ENCODE data around the gene CDK13. TPM values are rescaled to one million over a fixed set of nuclear protein-coding genes. Genes with fewer than 3 reads are reported as not detected.

The CDK13 gene
- total RNA-seq, 6 experiments from 2014 or later: 21.2 to 35.2 (median 27.1) TPM

- Histone ChIP-seq H3K27ac (peak overlapping the region; percentile 50 to 93 (median 92)), H3K4me3 (peak overlapping the region in 1 of 3 donors; percentile 1), H3K36me3 (no peaks in the 10 kb centered on the region), H3K9me3 (no peaks in the 10 kb centered on the region), H3K27me3 (no peaks in the 10 kb centered on the region), H3K4me1 (peaks cover 0 to 29% (median 0%) of the 10 kb centered on the region in 4 donors)
- 66% methylated on average over 2 of the region's 2 CpGs for WGBS (ENCODE audit: insufficient coverage, low coverage, low lambda C conversion rate, missing lambda C conversion rate)
- no peak for DNase-seq
- TF ChIP-seq POLR2A (IDR thresholded peaks at IDR 0.05) (no peak), CTCF (IDR thresholded peaks at IDR 0.05) (no peak)
- ATAC-seq: peak; percentile 44 to 63 (median 56)
- intact Hi-C loops (cut with DNase I): no loop called here
These were observed 172.8 kb downstream of the CDK13 start for GRCh38 chr7:40122940-40123254.

- H3K27ac ChIP-seq: peak overlapping the region; percentile 91 to 97 (median 97)
- WGBS (ENCODE audit: insufficient coverage, low coverage, low lambda C conversion rate, missing lambda C conversion rate): under 1% methylated on average over 16 of the region's 36 CpGs
- H3K36me3 ChIP-seq: no peaks in the 10 kb centered on the region
- no peaks in the 10 kb centered on the region for H3K9me3 ChIP-seq
- intact Hi-C loops (cut with DNase I): no loop called here
- H3K4me3 ChIP-seq: peak overlapping the region; percentile 86
- H3K27me3 ChIP-seq: no peaks in the 10 kb centered on the region
- DNase-seq: no peak
- peak; percentile 62 to 74 (median 66) for ATAC-seq
- no peak for TF ChIP-seq POLR2A (IDR thresholded peaks at IDR 0.05)
- no peak for TF ChIP-seq CTCF (IDR thresholded peaks at IDR 0.05)
- peaks cover 0 to 43% (median 2%) of the 10 kb centered on the region in 4 donors for H3K4me1 ChIP-seq
These were observed 183.7 kb downstream of the CDK13 start for GRCh38 chr7:40133561-40134427.

- intact Hi-C loops (cut with DNase I): no loop called here
- peaks cover 0 to 35% (median 2%) of the 10 kb centered on the region in 4 donors for H3K4me1 ChIP-seq
- H3K9me3 ChIP-seq: no peaks in the 10 kb centered on the region
- WGBS (ENCODE audit: insufficient coverage, low coverage, low lambda C conversion rate, missing lambda C conversion rate): 0% methylated on average over 18 of the region's 75 CpGs
- peak within 1 kb of the TSS; percentile 86 for H3K4me3 ChIP-seq
- no peaks in the 10 kb centered on the region for H3K27me3 ChIP-seq
- peak within 1 kb of the TSS; percentile 91 to 97 (median 97) for H3K27ac ChIP-seq
- TF ChIP-seq POLR2A (IDR thresholded peaks at IDR 0.05) (peak; percentile 73), CTCF (IDR thresholded peaks at IDR 0.05) (peak; percentile 96 to 99 (median 98))
- peak; percentile 86 to 90 (median 88) for DNase-seq
- ATAC-seq: peak; percentile 87 to 95 (median 92)
- H3K36me3 ChIP-seq: no peaks in the 10 kb centered on the region
These were observed 184.6 kb downstream of the CDK13 start, which contains the start of the genes MPLKIP and SUGCT for GRCh38 chr7:40134428-40135316. TSS of gene MPLKIP (minus strand) at chr7:40134622. CDS start at chr7:40134567, 55 bp downstream. TSS of gene SUGCT (plus strand) at chr7:40135005.

GRCh38 chr7:40135317-40135610, 185.2 kb downstream of the CDK13 start:
- WGBS (ENCODE audit: insufficient coverage, low coverage, low lambda C conversion rate, missing lambda C conversion rate): 8% methylated on average over 15 of the region's 17 CpGs
- H3K4me3 ChIP-seq: peak overlapping the region; percentile 86
- H3K36me3 ChIP-seq: no peaks in the 10 kb centered on the region
- intact Hi-C loops (cut with DNase I): no loop called here
- H3K9me3 ChIP-seq: no peaks in the 10 kb centered on the region
- H3K27me3 ChIP-seq: no peaks in the 10 kb centered on the region
- H3K4me1 ChIP-seq: peaks cover 0 to 29% (median 2%) of the 10 kb centered on the region in 4 donors
- DNase-seq: no peak
- ATAC-seq: no peak
- no peak for TF ChIP-seq CTCF (IDR thresholded peaks at IDR 0.05)
- TF ChIP-seq POLR2A (IDR thresholded peaks at IDR 0.05): no peak
- H3K27ac ChIP-seq: peak overlapping the region; percentile 91 to 97 (median 97)

Data from right lobe of liver (tissue), 6 donors.